HCT116 (cell line): Measurements from ENCODE around the gene INSIG2.

Source experiments
- EZH2 ChIP-seq: fragments of 200-600 bp; sonication (generic); IDR thresholded peaks from 2 replicates; pipeline ENCODE4 v1.6.1; 2017; ENCODE audit warnings: antibody characterized with exemption, mixed run types
- EZH2phosphoT487 ChIP-seq: fragments of 200-600 bp; IDR thresholded peaks from 2 replicates; pipeline ENCODE4 v1.6.1; 2018; ENCODE audit warnings: antibody characterized with exemption, borderline replicate concordance
- FOSL1 ChIP-seq: IDR thresholded peaks from 2 replicates; pipeline ENCODE4 v1.6.1; 2012; ENCODE audit warnings: low read depth
- JUND ChIP-seq: IDR thresholded peaks from 2 replicates; pipeline ENCODE4 v1.6.1; 2012
- MAX ChIP-seq: IDR thresholded peaks from 2 replicates; pipeline ENCODE4 v1.6.1; 2012
- POLR2A ChIP-seq: IDR thresholded peaks from 2 replicates; pipeline ENCODE4 v1.7.0; 2011; ENCODE audit warnings: borderline replicate concordance; ENCODE audit not compliant: insufficient read depth, insufficient read length; ENCODE audit errors: extremely low read depth
- POLR2AphosphoS5 ChIP-seq: IDR thresholded peaks from 2 replicates; pipeline ENCODE4 v1.6.1; 2011; ENCODE audit warnings: mild to moderate bottlenecking, low read depth, low read length, moderate library complexity
- RAD21 ChIP-seq: IDR thresholded peaks from 2 replicates; pipeline ENCODE4 v1.6.1; 2012; ENCODE audit warnings: low read depth, mild to moderate bottlenecking
- REST ChIP-seq: IDR thresholded peaks from 2 replicates; pipeline ENCODE4 v1.6.1; 2012; ENCODE audit warnings: low read depth
- SIN3A ChIP-seq: IDR thresholded peaks from 2 replicates; pipeline ENCODE4 v1.6.1; 2012; ENCODE audit warnings: low read depth
- SP1 ChIP-seq: IDR thresholded peaks from 2 replicates; pipeline ENCODE4 v1.6.1; 2012; ENCODE audit warnings: low read depth
- TCF7L2 ChIP-seq: IDR thresholded peaks from 2 replicates; pipeline ENCODE4 v1.7.0; 2011; ENCODE audit warnings: borderline replicate concordance, inconsistent platforms; ENCODE audit not compliant: insufficient read depth, insufficient read length; ENCODE audit errors: extremely low read depth
- YY1 ChIP-seq: IDR thresholded peaks from 2 replicates; pipeline ENCODE4 v1.6.1; 2011; ENCODE audit warnings: low read length, low read depth, moderate library complexity, mild to moderate bottlenecking; ENCODE audit not compliant: insufficient replicate concordance; ENCODE audit errors: extremely low read depth
- TF ChIP-seq, protein P1 (sequence below), 3 experiments: fragments of 200-600 bp in 1 of 3; sonication (generic) in 1 of 3; IDR thresholded peaks in 2 of 3; conservative IDR thresholded peaks in 1 of 3; 2 replicates each; pipeline ENCODE4 v1.5.1; 2012 to 2017; ENCODE audit warnings: low read depth in 2 of 3, low read length in 2 of 3, antibody characterized with exemption in 1 of 3, borderline replicate concordance in 1 of 3, control low read depth in 1 of 3, mild to moderate bottlenecking in 1 of 3, mixed read lengths in 1 of 3, mixed run types in 1 of 3, moderate library complexity in 1 of 3; ENCODE audit not compliant: insufficient read depth in 1 of 3

DNA sequence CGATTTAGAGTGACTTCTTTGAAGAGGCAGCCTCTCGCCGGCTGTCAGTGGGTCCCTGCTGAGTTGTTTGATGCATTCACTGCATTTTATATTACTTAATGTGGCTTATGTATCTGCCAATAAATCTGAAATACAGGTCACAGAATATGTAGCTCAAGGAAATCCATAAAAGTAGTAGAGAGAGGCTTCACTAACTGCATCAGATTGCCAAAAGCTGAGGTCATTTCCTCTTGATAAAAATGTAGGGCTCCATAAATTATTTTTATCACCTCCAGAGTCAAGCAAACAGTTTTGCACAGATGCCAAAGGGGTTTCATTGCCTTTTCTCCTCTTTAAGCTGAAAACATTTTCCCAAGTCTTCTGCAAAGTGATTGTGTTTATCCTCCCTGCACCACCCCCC is 37.9 kb upstream of the INSIG2 start:
- TF ChIP-seq, protein P1, sequence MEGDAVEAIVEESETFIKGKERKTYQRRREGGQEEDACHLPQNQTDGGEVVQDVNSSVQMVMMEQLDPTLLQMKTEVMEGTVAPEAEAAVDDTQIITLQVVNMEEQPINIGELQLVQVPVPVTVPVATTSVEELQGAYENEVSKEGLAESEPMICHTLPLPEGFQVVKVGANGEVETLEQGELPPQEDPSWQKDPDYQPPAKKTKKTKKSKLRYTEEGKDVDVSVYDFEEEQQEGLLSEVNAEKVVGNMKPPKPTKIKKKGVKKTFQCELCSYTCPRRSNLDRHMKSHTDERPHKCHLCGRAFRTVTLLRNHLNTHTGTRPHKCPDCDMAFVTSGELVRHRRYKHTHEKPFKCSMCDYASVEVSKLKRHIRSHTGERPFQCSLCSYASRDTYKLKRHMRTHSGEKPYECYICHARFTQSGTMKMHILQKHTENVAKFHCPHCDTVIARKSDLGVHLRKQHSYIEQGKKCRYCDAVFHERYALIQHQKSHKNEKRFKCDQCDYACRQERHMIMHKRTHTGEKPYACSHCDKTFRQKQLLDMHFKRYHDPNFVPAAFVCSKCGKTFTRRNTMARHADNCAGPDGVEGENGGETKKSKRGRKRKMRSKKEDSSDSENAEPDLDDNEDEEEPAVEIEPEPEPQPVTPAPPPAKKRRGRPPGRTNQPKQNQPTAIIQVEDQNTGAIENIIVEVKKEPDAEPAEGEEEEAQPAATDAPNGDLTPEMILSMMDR (IDR thresholded peaks at IDR 0.05 in 2 of 3, conservative IDR thresholded peaks at IDR 0.05 in 1 of 3; ENCODE audit: borderline replicate concordance in 1 of 3, insufficient read depth in 1 of 3, low read depth in 2 of 3, low read length in 2 of 3): no peak
- no peak for TF ChIP-seq REST
- no peak for TF ChIP-seq JUND
- TF ChIP-seq YY1: no peak
- no peak for TF ChIP-seq EZH2
- no peak for TF ChIP-seq FOSL1
- TF ChIP-seq SIN3A: no peak
- TF ChIP-seq POLR2A: no peak
- no peak for TF ChIP-seq MAX
- no peak for TF ChIP-seq TCF7L2
- TF ChIP-seq POLR2AphosphoS5: no peak
- no peak for TF ChIP-seq EZH2phosphoT487
- no peak for TF ChIP-seq SP1
- TF ChIP-seq RAD21: no peak
